Measurements from ENCODE around the gene EXOC6B.

Gene EXOC6B

GRCh38 chr2:72183466-72183865 lies 642.4 kb downstream of the EXOC6B start:
- Histone ChIP-seq H3K36me3 (ENCODE audit: control insufficient read depth, insufficient read depth, low read length) (no peaks in the 10 kb centered on the region), H3K4me3 (replicated peaks; ENCODE audit: low read depth, low read length) (no peak overlapping the region), H3K27me3 (replicated peaks; ENCODE audit: control insufficient read depth, insufficient read depth, low read length) (no peaks in the 10 kb centered on the region)
- DNase-seq (ENCODE audit: extremely low read depth, insufficient read length) = no peak
- TF ChIP-seq CTCF (IDR thresholded peaks at IDR 0.05; ENCODE audit: insufficient read depth, low read length, poor library complexity, severe bottlenecking) = no peak

- H3K27me3 ChIP-seq (replicated peaks; ENCODE audit: control insufficient read depth, insufficient read depth, low read length) = no peaks in the 10 kb centered on the region
- H3K4me3 ChIP-seq (replicated peaks; ENCODE audit: low read depth, low read length) = no peak overlapping the region
- TF ChIP-seq CTCF (IDR thresholded peaks at IDR 0.05; ENCODE audit: insufficient read depth, low read length, poor library complexity, severe bottlenecking) = no peak
- DNase-seq (ENCODE audit: extremely low read depth, insufficient read length) = no peak
- no peaks in the 10 kb centered on the region for H3K36me3 ChIP-seq (ENCODE audit: control insufficient read depth, insufficient read depth, low read length)
Observed at GRCh38 chr2:72183016-72183415, 642.8 kb downstream of the EXOC6B start.

GRCh38 chr2:72182547-72182946 lies 643.3 kb downstream of the EXOC6B start:
- TF ChIP-seq CTCF (IDR thresholded peaks at IDR 0.05; ENCODE audit: insufficient read depth, low read length, poor library complexity, severe bottlenecking) = no peak
- no peaks in the 10 kb centered on the region for H3K27me3 ChIP-seq (replicated peaks; ENCODE audit: control insufficient read depth, insufficient read depth, low read length)
- no peak overlapping the region for H3K4me3 ChIP-seq (replicated peaks; ENCODE audit: low read depth, low read length)
- no peaks in the 10 kb centered on the region for H3K36me3 ChIP-seq (ENCODE audit: control insufficient read depth, insufficient read depth, low read length)
- no peak for DNase-seq (ENCODE audit: extremely low read depth, insufficient read length)

GRCh38 chr2:72181616-72182015 lies 644.2 kb downstream of the EXOC6B start:
- no peaks in the 10 kb centered on the region for H3K27me3 ChIP-seq (replicated peaks; ENCODE audit: control insufficient read depth, insufficient read depth, low read length)
- no peak for TF ChIP-seq CTCF (IDR thresholded peaks at IDR 0.05; ENCODE audit: insufficient read depth, low read length, poor library complexity, severe bottlenecking)
- H3K36me3 ChIP-seq (ENCODE audit: control insufficient read depth, insufficient read depth, low read length) = no peaks in the 10 kb centered on the region
- no peak for DNase-seq (ENCODE audit: extremely low read depth, insufficient read length)
- no peak overlapping the region for H3K4me3 ChIP-seq (replicated peaks; ENCODE audit: low read depth, low read length)

- no peak overlapping the region for H3K4me3 ChIP-seq (replicated peaks; ENCODE audit: low read depth, low read length)
- H3K27me3 ChIP-seq (replicated peaks; ENCODE audit: control insufficient read depth, insufficient read depth, low read length) = no peaks in the 10 kb centered on the region
- DNase-seq (ENCODE audit: extremely low read depth, insufficient read length) = no peak
- no peaks in the 10 kb centered on the region for H3K36me3 ChIP-seq (ENCODE audit: control insufficient read depth, insufficient read depth, low read length)
- TF ChIP-seq CTCF (IDR thresholded peaks at IDR 0.05; ENCODE audit: insufficient read depth, low read length, poor library complexity, severe bottlenecking) = no peak
Observed at GRCh38 chr2:72180351-72180750, 645.5 kb downstream of the EXOC6B start.

GRCh38 chr2:72178551-72178950 lies 647.3 kb downstream of the EXOC6B start:
- H3K4me3 ChIP-seq (replicated peaks; ENCODE audit: low read depth, low read length) = no peak overlapping the region
- no peak for TF ChIP-seq CTCF (IDR thresholded peaks at IDR 0.05; ENCODE audit: insufficient read depth, low read length, poor library complexity, severe bottlenecking)
- no peak for DNase-seq (ENCODE audit: extremely low read depth, insufficient read length)
- no peaks in the 10 kb centered on the region for H3K27me3 ChIP-seq (replicated peaks; ENCODE audit: control insufficient read depth, insufficient read depth, low read length)
- H3K36me3 ChIP-seq (ENCODE audit: control insufficient read depth, insufficient read depth, low read length) = no peaks in the 10 kb centered on the region
